ENCODE measurements around the gene TMEM129. TPM values are rescaled to one million over a fixed set of nuclear protein-coding genes. Genes with fewer than 3 reads are reported as not detected.

The TMEM129 gene
- total RNA-seq (2014; rRNA removed; shearing (Covaris generic)): 35.1 and 44.0 TPM in 2 replicates
- total RNA-seq (2022): 34.2 and 39.2 TPM in 2 replicates
- Bru-seq, nascent RNA: percentile 54 among the genes with signal in this experiment
- percentile 60 among the genes with signal in this experiment for BruChase-seq, experiment 1, labeled RNA remaining after a 6-hour chase
- percentile 64 among the genes with signal in this experiment for BruChase-seq, experiment 2, labeled RNA remaining after a 2-hour chase
- long read RNA-seq, transcript TMEM129-202 (4 exons, 2,810 nt): major isoform, 30 of 67 reads
- long read RNA-seq, partial matches to known transcripts: 5 of 67 reads
- long read RNA-seq, other reads (novel, unspliced or antisense): 28 of 67 reads

- intact Hi-C loops (cut with micrococcal nuclease; ENCODE audit: unreplicated experiment): loop anchor here (1.0 to 5.0 kb wide), 3 partner anchors 135 to 521 kb away; partner anchors contain the start of genes HAUS3, LETM1, POLN and UVSSA
Observed at GRCh38 chr4:1721003-1721665, at the start of gene TMEM129, which contains the start of gene TACC3. TSS of gene TMEM129 (minus strand) at chr4:1721323. CDS start at chr4:1720837, 486 bp downstream. TSS of gene TACC3 (plus strand) at chr4:1721521. CDS start at chr4:1723422, 1,901 bp downstream.

GRCh38 chr4:1770791-1771231 lies 49.7 kb upstream of the TMEM129 start:
- H3K4me3 ChIP-seq (ENCODE audit: low read depth, low read length, poor library complexity, severe bottlenecking): no peak overlapping the region
- TF ChIP-seq EZH2phosphoT487 (IDR thresholded peaks at IDR 0.05; ENCODE audit: borderline replicate concordance, low read depth, low read length) (no peak), CTCF (conservative IDR thresholded peaks at IDR 0.05; ENCODE audit: low read length) (no peak)
- CTCF ChIA-PET (ENCODE audit: unreplicated experiment): no interaction called here
- peaks cover 5% of the 10 kb centered on the region for H3K4me1 ChIP-seq (ENCODE audit: insufficient read depth, low read length, poor library complexity, severe bottlenecking)
- no peaks in the 10 kb centered on the region for H3K9me3 ChIP-seq (ENCODE audit: low read length)
- H3K27ac ChIP-seq (ENCODE audit: low read depth, low read length, poor library complexity, severe bottlenecking): no peak overlapping the region
- H2AFZ ChIP-seq (ENCODE audit: low read length): no peak overlapping the region
- POLR2A ChIA-PET: no interaction called here
- no peaks in the 10 kb centered on the region for H3K9me2 ChIP-seq (ENCODE audit: insufficient read depth, low read length)
- no peak overlapping the region for H3K4me2 ChIP-seq (ENCODE audit: low read length)
- no peak for DNase-seq (ENCODE audit: low spot score)
- H3K36me3 ChIP-seq (ENCODE audit: insufficient read depth, low read length): no peaks in the 10 kb centered on the region
- no peaks in the 10 kb centered on the region for H3K79me2 ChIP-seq (ENCODE audit: insufficient read depth, low read depth, low read length)
- no peaks in the 10 kb centered on the region for H4K20me1 ChIP-seq (ENCODE audit: insufficient read depth, low read length)
- intact Hi-C loops (cut with micrococcal nuclease; ENCODE audit: unreplicated experiment): no loop called here
- BruUV-seq (replicated peaks): no TSS peak

More at GRCh38 chr4:1721003-1721665, at the start of gene TMEM129, which contains the start of gene TACC3:
- Histone ChIP-seq H3K9me3 (ENCODE audit: low read length) (no peaks in the 10 kb centered on the region), H2AFZ (ENCODE audit: low read length) (no peak within 1 kb of the TSS), H3K4me3 (ENCODE audit: low read depth, low read length, poor library complexity, severe bottlenecking) (peak within 1 kb of the TSS; percentile 94), H4K20me1 (ENCODE audit: insufficient read depth, low read length) (peaks cover 23% of the 10 kb centered on the region), H3K79me2 (ENCODE audit: insufficient read depth, low read depth, low read length) (peaks cover 61% of the 10 kb centered on the region), H3K4me1 (ENCODE audit: insufficient read depth, low read length, poor library complexity, severe bottlenecking) (peaks cover 75% of the 10 kb centered on the region), H3K9me2 (ENCODE audit: insufficient read depth, low read length) (no peaks in the 10 kb centered on the region), H3K27ac (ENCODE audit: low read depth, low read length, poor library complexity, severe bottlenecking) (peak within 1 kb of the TSS; percentile 90), H3K36me3 (ENCODE audit: insufficient read depth, low read length) (peaks cover 70% of the 10 kb centered on the region), H3K4me2 (ENCODE audit: low read length) (peak within 1 kb of the TSS; percentile 91)
- peak; percentile 98 for DNase-seq (ENCODE audit: low spot score)
- ChIA-PET CTCF (ENCODE audit: unreplicated experiment) (interaction anchor here (0.6 kb wide), 1 partner anchor 129 kb away, joined by 4 read pairs; no protein-coding TSS in a partner anchor), POLR2A (interaction anchor here (1.9 to 4.2 kb wide), 2 partner anchors 9 to 12 kb away, joined by 10 to 16 read pairs; partner anchors contain the start of gene SLBP)
- TF ChIP-seq CTCF (conservative IDR thresholded peaks at IDR 0.05; ENCODE audit: low read length) (no peak), EZH2phosphoT487 (IDR thresholded peaks at IDR 0.05; ENCODE audit: borderline replicate concordance, low read depth, low read length) (no peak)
- no TSS peak for BruUV-seq (replicated peaks)

Data from OCI-LY7 (cell line).